GM21723 (cell line): ENCODE results near the gene GPR37.

Source experiments
- ATAC-seq: cut with Tn5 transposase; IDR thresholded peaks from one replicate; pipeline ENCODE4 v1.9.1; 2021; ENCODE audit warnings: mild to moderate bottlenecking, moderate library complexity; ENCODE audit not compliant: unreplicated experiment

GPR37 gene

GRCh38 chr7:124765401-124766352 lies at the start of gene GPR37:
Gene GPR37, minus strand, starts transcription at chr7:124765792. Its CDS starts 816 bp downstream, at chr7:124764976.
- peak; percentile 66 for ATAC-seq

GRCh38 chr7:124813994-124814798 lies 48.6 kb upstream of the GPR37 start:
- ATAC-seq = no peak

GRCh38 chr7:124812764-124813163 lies 47.2 kb upstream of the GPR37 start:
- ATAC-seq = no peak

- no peak for ATAC-seq
Observed at GRCh38 chr7:124811341-124811740, 45.7 kb upstream of the GPR37 start.

- ATAC-seq = no peak
Observed at GRCh38 chr7:124810605-124811004, 45.0 kb upstream of the GPR37 start.

- ATAC-seq = no peak
Observed at GRCh38 chr7:124808206-124808605, 42.6 kb upstream of the GPR37 start.

GRCh38 chr7:124801330-124801895 lies 35.8 kb upstream of the GPR37 start:
- ATAC-seq = no peak

GRCh38 chr7:124800386-124800785 lies 34.8 kb upstream of the GPR37 start:
- no peak for ATAC-seq

GRCh38 chr7:124799448-124799847 lies 33.9 kb upstream of the GPR37 start:
- no peak for ATAC-seq

- no peak for ATAC-seq
Observed at GRCh38 chr7:124796771-124797170, 31.2 kb upstream of the GPR37 start.

GRCh38 chr7:124792696-124793095 lies 27.1 kb upstream of the GPR37 start:
- no peak for ATAC-seq

GRCh38 chr7:124792002-124792401 lies 26.4 kb upstream of the GPR37 start:
- no peak for ATAC-seq

GRCh38 chr7:124791426-124791825 lies 25.8 kb upstream of the GPR37 start:
- no peak for ATAC-seq

- no peak for ATAC-seq
Observed at GRCh38 chr7:124790645-124791044, 25.1 kb upstream of the GPR37 start.

GRCh38 chr7:124785994-124786393 lies 20.4 kb upstream of the GPR37 start:
- no peak for ATAC-seq

- ATAC-seq = peak; percentile 91
Observed at GRCh38 chr7:124784879-124785818, 19.6 kb upstream of the GPR37 start.

GRCh38 chr7:124783271-124783670 lies 17.7 kb upstream of the GPR37 start:
- ATAC-seq = no peak

- no peak for ATAC-seq
Observed at GRCh38 chr7:124781907-124782734, 16.5 kb upstream of the GPR37 start.

GRCh38 chr7:124781418-124781817 lies 15.8 kb upstream of the GPR37 start:
- ATAC-seq = no peak
